Measurements from ENCODE around the gene RCBTB2. TPM values are rescaled to one million over a fixed set of nuclear protein-coding genes. Genes with fewer than 3 reads are reported as not detected.

RCBTB2 gene
- polyA plus RNA-seq, 3 donors = 3.8 to 12.1 (median 6.2) TPM

- WGBS, 3 donors = 69 to 89% (median 76%) methylated on average over 2 of the region's 2 CpGs
These were observed 2.9 kb upstream of the RCBTB2 start for GRCh38 chr13:48535766-48536165.

GRCh38 chr13:48534911-48535501, 2.1 kb upstream of the RCBTB2 start:
- H3K27ac ChIP-seq (ENCODE audit: low read depth, low read length) = no peak overlapping the region
- 88 to 98% (median 95%) methylated on average over 5 of the region's 5 CpGs for whole genome bisulfite sequencing, 3 donors

More at GRCh38 chr13:48535766-48536165, 2.9 kb upstream of the RCBTB2 start:
- no peak overlapping the region for H3K27ac ChIP-seq (ENCODE audit: low read depth, low read length)

- WGBS, 3 donors = 78 to 84% (median 79%) methylated on average over 9 of the region's 9 CpGs
These were observed 1.2 kb upstream of the RCBTB2 start for GRCh38 chr13:48533961-48534600.

GRCh38 chr13:48532256-48532505, 699 bp downstream of the RCBTB2 start:
- no peak overlapping the region for H3K27ac ChIP-seq (ENCODE audit: low read depth, low read length)
- 0 to 5% (median 4%) methylated on average over 16 of the region's 16 CpGs for WGBS, 3 donors

More at GRCh38 chr13:48533961-48534600, 1.2 kb upstream of the RCBTB2 start:
- H3K27ac ChIP-seq (ENCODE audit: low read depth, low read length) = no peak overlapping the region

GRCh38 chr13:48531416-48532255, 1.2 kb downstream of the RCBTB2 start:
- WGBS, 3 donors = 28 to 39% (median 33%) methylated on average over 19 of the region's 19 CpGs

GRCh38 chr13:48530833-48531232, 2.0 kb downstream of the RCBTB2 start:
- 89 to 95% (median 91%) methylated on average over 6 of the region's 6 CpGs for WGBS, 3 donors
- no peak overlapping the region for H3K27ac ChIP-seq (ENCODE audit: low read depth, low read length)

More at GRCh38 chr13:48531416-48532255, 1.2 kb downstream of the RCBTB2 start:
- H3K27ac ChIP-seq (ENCODE audit: low read depth, low read length) = no peak overlapping the region

- WGBS, 3 donors = 82 to 90% (median 83%) methylated on average over 3 of the region's 3 CpGs
- no peak overlapping the region for H3K27ac ChIP-seq (ENCODE audit: low read depth, low read length)
These were observed 4.2 kb downstream of the RCBTB2 start for GRCh38 chr13:48528720-48529119.

- H3K27ac ChIP-seq (ENCODE audit: low read depth, low read length) = no peak overlapping the region
- WGBS, 3 donors = 33 to 66% (median 56%) methylated on average over 2 of the region's 2 CpGs
These were observed 4.9 kb downstream of the RCBTB2 start for GRCh38 chr13:48527955-48528354.

GRCh38 chr13:48526286-48526685, 6.6 kb downstream of the RCBTB2 start:
- WGBS, 3 donors = 92 to 96% (median 96%) methylated on average over 10 of the region's 10 CpGs
- H3K27ac ChIP-seq (ENCODE audit: low read depth, low read length) = no peak overlapping the region

GRCh38 chr13:48518083-48518482, 14.8 kb downstream of the RCBTB2 start:
- 93 to 98% (median 96%) methylated on average over 1 of the region's 1 CpG for WGBS, 3 donors
- H3K27ac ChIP-seq (ENCODE audit: low read depth, low read length) = no peak overlapping the region

GRCh38 chr13:48515732-48516131, 17.1 kb downstream of the RCBTB2 start:
- WGBS, 3 donors = 81 to 94% (median 82%) methylated on average over 6 of the region's 6 CpGs
- H3K27ac ChIP-seq (ENCODE audit: low read depth, low read length) = no peak overlapping the region

- WGBS, 3 donors = 88 to 96% (median 95%) methylated on average over 4 of the region's 4 CpGs
- no peak overlapping the region for H3K27ac ChIP-seq (ENCODE audit: low read depth, low read length)
These were observed 18.1 kb downstream of the RCBTB2 start for GRCh38 chr13:48514793-48515192.

- 61 to 75% (median 62%) methylated on average over 10 of the region's 10 CpGs for WGBS, 3 donors
These were observed 21.2 kb downstream of the RCBTB2 start for GRCh38 chr13:48511621-48512230.

GRCh38 chr13:48510698-48511097, 22.2 kb downstream of the RCBTB2 start:
- 75 to 83% (median 77%) methylated on average over 5 of the region's 5 CpGs for WGBS, 3 donors
- no peak overlapping the region for H3K27ac ChIP-seq (ENCODE audit: low read depth, low read length)

More at GRCh38 chr13:48511621-48512230, 21.2 kb downstream of the RCBTB2 start:
- H3K27ac ChIP-seq (ENCODE audit: low read depth, low read length) = no peak overlapping the region

GRCh38 chr13:48508011-48508410, 24.9 kb downstream of the RCBTB2 start:
- H3K27ac ChIP-seq (ENCODE audit: low read depth, low read length) = no peak overlapping the region
- 88 to 95% (median 89%) methylated on average over 6 of the region's 6 CpGs for WGBS, 3 donors

GRCh38 chr13:48507021-48507420, 25.9 kb downstream of the RCBTB2 start:
- 82 to 86% (median 86%) methylated on average over 10 of the region's 10 CpGs for WGBS, 3 donors
- H3K27ac ChIP-seq (ENCODE audit: low read depth, low read length) = no peak overlapping the region

- WGBS, 3 donors = 60 to 76% (median 63%) methylated on average over 14 of the region's 14 CpGs
- H3K27ac ChIP-seq (ENCODE audit: low read depth, low read length) = no peak overlapping the region
These were observed 26.7 kb downstream of the RCBTB2 start for GRCh38 chr13:48506092-48506701.

- 40 to 72% (median 47%) methylated on average over 11 of the region's 11 CpGs for WGBS, 3 donors
- H3K27ac ChIP-seq (ENCODE audit: low read depth, low read length) = no peak overlapping the region
These were observed 27.2 kb downstream of the RCBTB2 start for GRCh38 chr13:48505597-48506091.
